ENCODE measurements around the gene DCAF5. TPM values are rescaled to one million over a fixed set of nuclear protein-coding genes. Genes with fewer than 3 reads are reported as not detected.

The DCAF5 gene
- total and polyA plus RNA-seq, 2 of the 13 experiments (the other 11 are each of a cell fraction or from before 2014, with no cell fraction given) = 13.4 to 31.6 TPM

- TF ChIP-seq ZNF362 (CRISPR knock-in tag; IDR thresholded peaks at IDR 0.05; ENCODE audit: borderline replicate concordance) (no peak), ZNF607 (CRISPR knock-in tag; IDR thresholded peaks at IDR 0.05; ENCODE audit: borderline replicate concordance) (no peak), RFX3 (CRISPR knock-in tag; IDR thresholded peaks at IDR 0.05) (no peak), ZSCAN21 (CRISPR knock-in tag; IDR thresholded peaks at IDR 0.05; ENCODE audit: borderline replicate concordance) (no peak), EED (CRISPR knock-in tag; IDR thresholded peaks at IDR 0.05) (no peak), ZNF724P (CRISPR knock-in tag; IDR thresholded peaks at IDR 0.05; ENCODE audit: borderline replicate concordance) (no peak), NRL (CRISPR knock-in tag; IDR thresholded peaks at IDR 0.05; ENCODE audit: borderline replicate concordance) (no peak), AKNA (CRISPR knock-in tag; IDR thresholded peaks at IDR 0.05; ENCODE audit: borderline replicate concordance) (no peak), SMC3 (IDR thresholded peaks at IDR 0.05; ENCODE audit: low read length) (peak; percentile 79), CREM (IDR thresholded peaks at IDR 0.05) (no peak), CREM (CRISPR knock-in tag; IDR thresholded peaks at IDR 0.05) (no peak), AHDC1 (CRISPR knock-in tag; IDR thresholded peaks at IDR 0.05; ENCODE audit: borderline replicate concordance) (no peak), SIX4 (CRISPR knock-in tag; IDR thresholded peaks at IDR 0.05) (no peak), CHCHD3 (CRISPR knock-in tag; IDR thresholded peaks at IDR 0.05) (no peak), ZNF225 (CRISPR knock-in tag; IDR thresholded peaks at IDR 0.05) (no peak), GLI4 (CRISPR knock-in tag; IDR thresholded peaks at IDR 0.05; ENCODE audit: borderline replicate concordance) (no peak), ZNF713 (CRISPR knock-in tag; IDR thresholded peaks at IDR 0.05) (no peak), HIC2 (CRISPR knock-in tag; IDR thresholded peaks at IDR 0.05; ENCODE audit: low read depth) (no peak)
These were observed 150.8 kb downstream of the DCAF5 start (continued) for GRCh38 chr14:69002069-69002468.

Data from HepG2 (cell line).